GM18502 (cell line): ENCODE data around the gene TMOD2.
A peak's percentile ranks its signal among the peaks of the same experiment; 100 is the strongest.

ENCODE experiments used
- ATAC-seq: cut with Tn5 transposase; IDR thresholded peaks from one replicate; pipeline ENCODE4 v1.9.1; 2021; ENCODE audit warnings: mild to moderate bottlenecking; ENCODE audit not compliant: unreplicated experiment, poor library complexity

Gene TMOD2

GRCh38 chr15:51806123-51806522 is 54.7 kb downstream of the TMOD2 start:
- no peak for ATAC-seq

- no peak for ATAC-seq
Measured at GRCh38 chr15:51809457-51809856, 58.1 kb downstream of the TMOD2 start.

- ATAC-seq, result no peak
Measured at GRCh38 chr15:51812598-51812997, 61.2 kb downstream of the TMOD2 start.

- no peak for ATAC-seq
Measured at GRCh38 chr15:51814606-51815005, 63.2 kb downstream of the TMOD2 start.

- ATAC-seq, result no peak
Measured at GRCh38 chr15:51816611-51817010, 65.2 kb downstream of the TMOD2 start.

GRCh38 chr15:51818150-51818549 is 66.8 kb downstream of the TMOD2 start:
- no peak for ATAC-seq

- ATAC-seq, result no peak
Measured at GRCh38 chr15:51825698-51826097, 74.3 kb downstream of the TMOD2 start.

GRCh38 chr15:51828621-51829375 is 77.4 kb downstream of the TMOD2 start:
- no peak for ATAC-seq

- ATAC-seq, result peak; percentile 87
Measured at GRCh38 chr15:51829376-51830275, 78.2 kb downstream of the TMOD2 start, which contains the start of gene TMOD3. Gene TMOD3, plus strand, starts transcription at chr15:51829653. Its CDS starts 33,232 bp downstream, at chr15:51862885.

- ATAC-seq, result peak; percentile 15
Measured at GRCh38 chr15:51830276-51830806, 78.9 kb downstream of the TMOD2 start.

- no peak for ATAC-seq
Measured at GRCh38 chr15:51833772-51834171, 82.4 kb downstream of the TMOD2 start.

- no peak for ATAC-seq
Measured at GRCh38 chr15:51837792-51838251, 86.4 kb downstream of the TMOD2 start.

GRCh38 chr15:51838270-51838669 is 86.9 kb downstream of the TMOD2 start:
- no peak for ATAC-seq

GRCh38 chr15:51840692-51841091 is 89.3 kb downstream of the TMOD2 start:
- ATAC-seq, result no peak

GRCh38 chr15:51841406-51842040 is 90.1 kb downstream of the TMOD2 start:
- no peak for ATAC-seq

- no peak for ATAC-seq
Measured at GRCh38 chr15:51842265-51842664, 90.9 kb downstream of the TMOD2 start.

- no peak for ATAC-seq
Measured at GRCh38 chr15:51842852-51843737, 91.7 kb downstream of the TMOD2 start.

GRCh38 chr15:51844747-51845426 is 93.5 kb downstream of the TMOD2 start:
- no peak for ATAC-seq

- ATAC-seq, result no peak
Measured at GRCh38 chr15:51846066-51846462, 94.7 kb downstream of the TMOD2 start.
